GM23338 (cell line): Measurements from ENCODE around the gene AKAP13. TPM values are rescaled to one million over a fixed set of nuclear protein-coding genes. Genes with fewer than 3 reads are reported as not detected.

ENCODE experiments used
- ATAC-seq: fragments of 200-7000 bp; cut with Tn5 transposase; 3 replicates; pipeline ENCODE4 v1.9.1; 2020
- DNase-seq: peaks from one replicate; pipeline ENCODE4 v3.0.0-alpha.2; 2015; ENCODE audit warnings: low spot score
- H2AFZ ChIP-seq: fragments of 200-600 bp; sonication (generic); 2 replicates; pipeline ENCODE4 v1.8.0; 2016; ENCODE audit warnings: antibody characterized with exemption, mild to moderate bottlenecking, moderate library complexity
- H3F3A ChIP-seq: fragments of 200-600 bp; sonication (generic); replicated peaks from 2 replicates; pipeline ENCODE4 v1.8.0; 2017; ENCODE audit warnings: antibody characterized with exemption, mixed run types, low read depth
- H3K27ac ChIP-seq: fragments of 200-600 bp; sonication (generic); 2 replicates; pipeline ENCODE4 v1.6.1; 2016; ENCODE audit warnings: low read depth
- H3K27me3 ChIP-seq: fragments of 200-600 bp; sonication (generic); 2 replicates; pipeline ENCODE4 v1.8.0; 2016; ENCODE audit warnings: mild to moderate bottlenecking, mixed run types, moderate library complexity; ENCODE audit not compliant: insufficient read depth
- H3K36me3 ChIP-seq: fragments of 200-600 bp; sonication (generic); 2 replicates; pipeline ENCODE4 v1.8.0; 2016; ENCODE audit warnings: mild to moderate bottlenecking; ENCODE audit not compliant: insufficient read depth
- H3K4me1 ChIP-seq: fragments of 200-600 bp; sonication (generic); 2 replicates; pipeline ENCODE4 v1.8.0; 2016; ENCODE audit warnings: mild to moderate bottlenecking, moderate library complexity; ENCODE audit not compliant: insufficient read depth
- H3K4me2 ChIP-seq: fragments of 200-600 bp; sonication (generic); 2 replicates; pipeline ENCODE4 v1.7.1; 2017; ENCODE audit warnings: mixed run types
- H3K4me3 ChIP-seq: fragments of 200-600 bp; sonication (generic); 2 replicates; pipeline ENCODE4 v1.6.1; 2016; ENCODE audit warnings: mixed run types
- H3K79me2 ChIP-seq: fragments of 200-600 bp; sonication (generic); replicated peaks from 2 replicates; pipeline ENCODE4 v1.8.0; 2017; ENCODE audit warnings: mild to moderate bottlenecking; ENCODE audit not compliant: insufficient read depth
- H3K9me2 ChIP-seq: fragments of 200-600 bp; sonication (generic); 2 replicates; pipeline ENCODE4 v1.8.0; 2017; ENCODE audit not compliant: insufficient read depth
- H4K20me1 ChIP-seq: fragments of 200-600 bp; sonication (generic); replicated peaks from 2 replicates; pipeline ENCODE4 v1.8.0; 2017; ENCODE audit warnings: mild to moderate bottlenecking; ENCODE audit not compliant: insufficient read depth
- H3K27ac Mint-ChIP-seq: 2 replicates; pipeline ENCODE4 v1.8.0; 2020; ENCODE audit warnings: inconsistent platforms, mild to moderate bottlenecking, moderate library complexity, mixed read lengths
- H3K27me3 Mint-ChIP-seq: 3 replicates; pipeline ENCODE4 v1.8.0; 2022; ENCODE audit warnings: low read depth, mild to moderate bottlenecking, moderate library complexity, mixed read lengths, inconsistent platforms; ENCODE audit not compliant: insufficient read depth, poor library complexity
- H3K36me3 Mint-ChIP-seq: 3 replicates; pipeline ENCODE4 v1.8.0; 2021; ENCODE audit warnings: low read depth, mild to moderate bottlenecking, inconsistent platforms, moderate library complexity, mixed read lengths
- H3K4me1 Mint-ChIP-seq: 3 replicates; pipeline ENCODE4 v1.8.0; 2020; ENCODE audit warnings: mild to moderate bottlenecking, inconsistent platforms, mixed read lengths
- H3K4me3 Mint-ChIP-seq: 3 replicates; pipeline ENCODE4 v1.8.0; 2021; ENCODE audit warnings: moderate library complexity, mild to moderate bottlenecking, inconsistent platforms, mixed read lengths
- H3K9me3 Mint-ChIP-seq: 3 replicates; pipeline ENCODE4 v1.8.0; 2020; ENCODE audit warnings: moderate library complexity, mild to moderate bottlenecking, inconsistent platforms, mixed read lengths
- ETS1 ChIP-seq: IDR thresholded peaks from 2 replicates; pipeline ENCODE4 v1.6.1; 2016; ENCODE audit warnings: antibody characterized with exemption
- EZH2 ChIP-seq: fragments of 200-600 bp; sonication (generic); IDR thresholded peaks from one replicate; pipeline ENCODE4 v1.8.0; 2017; ENCODE audit warnings: antibody characterized with exemption, mild to moderate bottlenecking, low read depth; ENCODE audit not compliant: unreplicated experiment
- EZH2phosphoT487 ChIP-seq: fragments of 200-600 bp; sonication (generic); IDR thresholded peaks from one replicate; pipeline ENCODE4 v1.8.1; 2018; ENCODE audit warnings: antibody characterized with exemption; ENCODE audit not compliant: unreplicated experiment
- JUNB ChIP-seq: IDR thresholded peaks from one replicate; pipeline ENCODE4 v1.6.1; 2016; ENCODE audit warnings: antibody characterized with exemption; ENCODE audit not compliant: unreplicated experiment
- POLR2AphosphoS5 ChIP-seq: IDR thresholded peaks from 2 replicates; pipeline ENCODE4 v1.6.1; 2016; ENCODE audit warnings: antibody characterized with exemption, low read depth
- REST ChIP-seq: IDR thresholded peaks from one replicate; pipeline ENCODE4 v1.6.1; 2018; ENCODE audit warnings: antibody characterized with exemption; ENCODE audit not compliant: unreplicated experiment
- ZNF114 ChIP-seq: fragments of 250-450 bp; sonication (Bioruptor Pico); IDR thresholded peaks from 2 replicates; pipeline ENCODE4 v1.5.0; 2020; ENCODE audit warnings: mild to moderate bottlenecking, moderate library complexity
- ZNF331 ChIP-seq: fragments of 250-450 bp; sonication (Bioruptor Pico); IDR thresholded peaks from 2 replicates; pipeline ENCODE4 v1.5.0; 2020; ENCODE audit warnings: low read depth, mild to moderate bottlenecking, moderate library complexity
- polyA plus RNA-seq: library from polyadenylated mRNA; unstranded; fragments of >200 nt; fragmentation: Nextera tagmentation; extraction: Ambion mirVana; gene quantifications from 2 replicates; pipeline ENCODE4 v1.2.1, GENCODE V29; 2016
- total RNA-seq: library from RNA; depleted of rRNA; stranded (reverse); fragments of >200 nt; shearing (Covaris generic); gene quantifications from 2 replicates; pipeline ENCODE4 v1.2.3, GENCODE V29; 2014
- TF ChIP-seq, protein P1 (sequence below): fragments of 250-450 bp; sonication (Bioruptor Pico); IDR thresholded peaks from 2 replicates; pipeline ENCODE4 v1.5.0; 2020; ENCODE audit warnings: mild to moderate bottlenecking, moderate library complexity

Gene AKAP13
- total and polyA plus RNA-seq, 2 experiments from 2014 or later = 46.2 to 60.7 TPM

- H3K79me2 ChIP-seq = no peaks in the 10 kb centered on the region
- peaks cover 31% of the 10 kb centered on the region; the same call in 2 of the 3 replicates for H3K4me1 Mint-ChIP-seq
- no peak for TF ChIP-seq ZNF331 (CRISPR knock-in tag)
- TF ChIP-seq JUNB = no peak
- no peak for TF ChIP-seq ETS1
- no peak for TF ChIP-seq REST
- no peak for TF ChIP-seq EZH2
- TF ChIP-seq ZNF114 (CRISPR knock-in tag) = no peak
- TF ChIP-seq, protein P1, sequence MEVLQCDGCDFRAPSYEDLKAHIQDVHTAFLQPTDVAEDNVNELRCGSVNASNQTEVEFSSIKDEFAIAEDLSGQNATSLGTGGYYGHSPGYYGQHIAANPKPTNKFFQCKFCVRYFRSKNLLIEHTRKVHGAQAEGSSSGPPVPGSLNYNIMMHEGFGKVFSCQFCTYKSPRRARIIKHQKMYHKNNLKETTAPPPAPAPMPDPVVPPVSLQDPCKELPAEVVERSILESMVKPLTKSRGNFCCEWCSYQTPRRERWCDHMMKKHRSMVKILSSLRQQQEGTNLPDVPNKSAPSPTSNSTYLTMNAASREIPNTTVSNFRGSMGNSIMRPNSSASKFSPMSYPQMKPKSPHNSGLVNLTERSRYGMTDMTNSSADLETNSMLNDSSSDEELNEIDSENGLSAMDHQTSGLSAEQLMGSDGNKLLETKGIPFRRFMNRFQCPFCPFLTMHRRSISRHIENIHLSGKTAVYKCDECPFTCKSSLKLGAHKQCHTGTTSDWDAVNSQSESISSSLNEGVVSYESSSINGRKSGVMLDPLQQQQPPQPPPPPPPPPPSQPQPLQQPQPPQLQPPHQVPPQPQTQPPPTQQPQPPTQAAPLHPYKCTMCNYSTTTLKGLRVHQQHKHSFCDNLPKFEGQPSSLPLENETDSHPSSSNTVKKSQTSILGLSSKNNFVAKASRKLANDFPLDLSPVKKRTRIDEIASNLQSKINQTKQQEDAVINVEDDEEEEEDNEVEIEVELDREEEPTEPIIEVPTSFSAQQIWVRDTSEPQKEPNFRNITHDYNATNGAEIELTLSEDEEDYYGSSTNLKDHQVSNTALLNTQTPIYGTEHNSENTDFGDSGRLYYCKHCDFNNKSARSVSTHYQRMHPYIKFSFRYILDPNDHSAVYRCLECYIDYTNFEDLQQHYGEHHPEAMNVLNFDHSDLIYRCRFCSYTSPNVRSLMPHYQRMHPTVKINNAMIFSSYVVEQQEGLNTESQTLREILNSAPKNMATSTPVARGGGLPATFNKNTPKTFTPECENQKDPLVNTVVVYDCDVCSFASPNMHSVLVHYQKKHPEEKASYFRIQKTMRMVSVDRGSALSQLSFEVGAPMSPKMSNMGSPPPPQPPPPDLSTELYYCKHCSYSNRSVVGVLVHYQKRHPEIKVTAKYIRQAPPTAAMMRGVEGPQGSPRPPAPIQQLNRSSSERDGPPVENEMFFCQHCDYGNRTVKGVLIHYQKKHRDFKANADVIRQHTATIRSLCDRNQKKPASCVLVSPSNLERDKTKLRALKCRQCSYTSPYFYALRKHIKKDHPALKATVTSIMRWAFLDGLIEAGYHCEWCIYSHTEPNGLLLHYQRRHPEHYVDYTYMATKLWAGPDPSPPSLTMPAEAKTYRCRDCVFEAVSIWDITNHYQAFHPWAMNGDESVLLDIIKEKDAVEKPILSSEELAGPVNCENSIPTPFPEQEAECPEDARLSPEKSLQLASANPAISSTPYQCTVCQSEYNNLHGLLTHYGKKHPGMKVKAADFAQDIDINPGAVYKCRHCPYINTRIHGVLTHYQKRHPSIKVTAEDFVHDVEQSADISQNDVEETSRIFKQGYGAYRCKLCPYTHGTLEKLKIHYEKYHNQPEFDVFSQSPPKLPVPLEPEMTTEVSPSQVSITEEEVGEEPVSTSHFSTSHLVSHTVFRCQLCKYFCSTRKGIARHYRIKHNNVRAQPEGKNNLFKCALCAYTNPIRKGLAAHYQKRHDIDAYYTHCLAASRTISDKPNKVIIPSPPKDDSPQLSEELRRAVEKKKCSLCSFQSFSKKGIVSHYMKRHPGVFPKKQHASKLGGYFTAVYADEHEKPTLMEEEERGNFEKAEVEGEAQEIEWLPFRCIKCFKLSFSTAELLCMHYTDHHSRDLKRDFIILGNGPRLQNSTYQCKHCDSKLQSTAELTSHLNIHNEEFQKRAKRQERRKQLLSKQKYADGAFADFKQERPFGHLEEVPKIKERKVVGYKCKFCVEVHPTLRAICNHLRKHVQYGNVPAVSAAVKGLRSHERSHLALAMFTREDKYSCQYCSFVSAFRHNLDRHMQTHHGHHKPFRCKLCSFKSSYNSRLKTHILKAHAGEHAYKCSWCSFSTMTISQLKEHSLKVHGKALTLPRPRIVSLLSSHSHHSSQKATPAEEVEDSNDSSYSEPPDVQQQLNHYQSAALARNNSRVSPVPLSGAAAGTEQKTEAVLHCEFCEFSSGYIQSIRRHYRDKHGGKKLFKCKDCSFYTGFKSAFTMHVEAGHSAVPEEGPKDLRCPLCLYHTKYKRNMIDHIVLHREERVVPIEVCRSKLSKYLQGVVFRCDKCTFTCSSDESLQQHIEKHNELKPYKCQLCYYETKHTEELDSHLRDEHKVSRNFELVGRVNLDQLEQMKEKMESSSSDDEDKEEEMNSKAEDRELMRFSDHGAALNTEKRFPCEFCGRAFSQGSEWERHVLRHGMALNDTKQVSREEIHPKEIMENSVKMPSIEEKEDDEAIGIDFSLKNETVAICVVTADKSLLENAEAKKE (CRISPR knock-in tag) = no peak
- no peak for TF ChIP-seq EZH2phosphoT487
- TF ChIP-seq POLR2AphosphoS5 = no peak
- no peaks in the 10 kb centered on the region for H3K36me3 Mint-ChIP-seq
- H3F3A ChIP-seq = no peaks in the 10 kb centered on the region
- peaks cover 12% of the 10 kb centered on the region; the same call in 1 of the 2 replicates for H3K4me1 ChIP-seq
- no peak overlapping the region for H3K27ac ChIP-seq
- peaks cover 5% of the 10 kb centered on the region for H3K27me3 Mint-ChIP-seq
- H2AFZ ChIP-seq = no peak overlapping the region
- no peak overlapping the region for H3K4me3 ChIP-seq
- no peak for DNase-seq
- no peaks in the 10 kb centered on the region for H3K27me3 ChIP-seq
- no peaks in the 10 kb centered on the region for H3K36me3 ChIP-seq
- no peak overlapping the region for H3K4me3 Mint-ChIP-seq
- no peak overlapping the region for H3K27ac Mint-ChIP-seq
- H3K4me2 ChIP-seq = no peak overlapping the region
- no peaks in the 10 kb centered on the region for H3K9me2 ChIP-seq
- no peaks in the 10 kb centered on the region for H3K9me3 Mint-ChIP-seq
- no peaks in the 10 kb centered on the region for H4K20me1 ChIP-seq
- no peak for ATAC-seq
These were observed 183.3 kb downstream of the AKAP13 start for GRCh38 chr15:85563731-85564130.
